C4-2B (cell line): Measurements from ENCODE around the gene MITF.

Experiments used
- H3K27ac ChIP-seq: fragments of 450-650 bp; 2 replicates; pipeline ENCODE4 v1.5.1; 2017
- CTCF ChIP-seq: fragments of 450-650 bp; conservative IDR thresholded peaks from 2 replicates; pipeline ENCODE4 v1.5.1; 2017; ENCODE audit warnings: mild to moderate bottlenecking
- ZFX ChIP-seq: fragments of 450-650 bp; IDR thresholded peaks from 2 replicates; pipeline ENCODE4 v1.6.1; 2017

The MITF gene

GRCh38 chr3:69811452-69812401 lies 72.5 kb downstream of the MITF start:
- TF ChIP-seq ZFX (no peak), CTCF (no peak)
- no peak overlapping the region for H3K27ac ChIP-seq

GRCh38 chr3:69815970-69816369 lies 76.7 kb downstream of the MITF start:
- TF ChIP-seq CTCF (no peak), ZFX (no peak)
- no peak overlapping the region for H3K27ac ChIP-seq

- TF ChIP-seq CTCF (no peak), ZFX (no peak)
- no peak overlapping the region for H3K27ac ChIP-seq
Observed at GRCh38 chr3:69817988-69818387, 78.7 kb downstream of the MITF start.

DNA sequence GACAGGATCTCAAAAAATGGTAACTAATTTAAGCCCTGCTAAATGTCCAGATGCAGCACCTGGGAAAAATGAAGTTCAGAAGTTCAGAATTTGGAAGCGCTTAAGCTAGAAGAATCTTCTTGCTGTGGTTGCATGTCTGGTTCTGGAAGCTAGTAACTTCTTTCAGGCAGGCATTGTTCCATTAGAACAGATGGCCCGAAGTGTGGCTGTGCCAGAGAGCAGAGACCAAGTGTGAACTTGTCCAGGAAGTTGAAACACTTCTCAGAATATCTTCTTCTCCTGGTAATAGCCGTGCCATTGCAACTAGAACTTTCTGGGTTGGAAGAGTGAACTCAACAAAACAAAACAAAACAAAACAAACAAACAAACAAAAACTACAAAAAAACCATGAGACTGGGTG lies 80.0 kb downstream of the MITF start:
- H3K27ac ChIP-seq: no peak overlapping the region

DNA sequence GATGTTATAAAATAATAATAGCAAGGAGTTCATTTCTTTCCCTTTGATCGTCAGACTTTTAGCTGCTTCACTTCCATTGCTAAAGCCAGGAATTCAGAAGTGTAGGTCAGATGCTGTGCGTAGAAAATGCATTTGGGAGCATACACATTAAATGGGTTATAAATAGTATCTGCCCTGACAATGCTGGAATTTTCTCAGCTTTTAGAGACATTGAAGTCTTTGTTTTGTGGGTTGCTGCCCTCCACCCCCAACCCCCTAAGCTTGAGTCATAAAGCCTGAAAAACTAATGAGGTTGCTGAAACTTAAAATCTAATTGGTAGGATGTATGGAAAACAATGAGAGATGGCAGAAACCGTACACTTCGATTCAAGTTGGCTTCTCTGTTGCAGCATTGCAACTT lies 81.9 kb downstream of the MITF start:
- H3K27ac ChIP-seq: no peak overlapping the region
- no peak for TF ChIP-seq ZFX
- TF ChIP-seq CTCF: no peak

More for the DNA sequence above, 80.0 kb downstream of the MITF start:
- TF ChIP-seq ZFX: no peak
- TF ChIP-seq CTCF: no peak

DNA sequence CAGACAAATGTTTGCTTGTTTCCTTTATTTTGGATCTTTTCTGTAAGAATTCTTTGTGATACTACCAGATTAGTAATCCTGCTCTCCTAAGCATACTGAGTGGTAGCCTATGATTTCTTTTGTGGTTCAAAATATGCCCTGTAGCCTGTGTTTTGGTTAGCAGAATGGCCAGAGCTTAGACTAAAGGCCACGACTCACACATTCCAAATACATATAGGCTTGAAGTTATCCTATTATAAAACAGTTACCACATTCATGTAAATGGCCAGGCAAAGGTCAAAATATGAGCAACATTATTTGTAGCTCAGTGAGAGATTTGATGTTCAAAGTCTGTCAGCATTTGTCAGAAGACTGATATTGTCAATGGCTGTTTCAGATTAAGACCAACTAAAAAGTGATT lies 84.5 kb downstream of the MITF start:
- TF ChIP-seq ZFX (no peak), CTCF (no peak)
- no peak overlapping the region for H3K27ac ChIP-seq

DNA sequence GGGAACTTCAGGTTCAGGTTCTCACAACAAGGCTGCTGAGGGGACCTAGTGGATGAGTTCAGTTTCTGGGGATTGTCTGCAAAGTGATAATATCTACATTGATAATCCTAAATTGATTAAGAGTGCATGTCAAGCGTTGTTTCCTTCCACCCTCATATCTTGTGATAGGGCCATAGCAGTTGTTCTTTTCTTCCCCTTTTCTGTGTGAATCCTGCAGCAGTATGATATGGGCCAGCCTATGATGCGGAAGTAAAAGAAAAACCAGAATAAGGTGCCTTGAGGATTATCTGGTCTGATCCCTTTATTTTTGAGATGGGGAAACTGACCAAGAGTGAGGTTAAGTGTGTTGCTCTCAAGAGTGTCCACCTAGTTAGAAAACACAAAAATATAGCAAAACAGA lies 86.2 kb downstream of the MITF start:
- no peak overlapping the region for H3K27ac ChIP-seq
- TF ChIP-seq CTCF (no peak), ZFX (no peak)
